ENCODE measurements around the gene SLC2A9.

The SLC2A9 gene

DNA sequence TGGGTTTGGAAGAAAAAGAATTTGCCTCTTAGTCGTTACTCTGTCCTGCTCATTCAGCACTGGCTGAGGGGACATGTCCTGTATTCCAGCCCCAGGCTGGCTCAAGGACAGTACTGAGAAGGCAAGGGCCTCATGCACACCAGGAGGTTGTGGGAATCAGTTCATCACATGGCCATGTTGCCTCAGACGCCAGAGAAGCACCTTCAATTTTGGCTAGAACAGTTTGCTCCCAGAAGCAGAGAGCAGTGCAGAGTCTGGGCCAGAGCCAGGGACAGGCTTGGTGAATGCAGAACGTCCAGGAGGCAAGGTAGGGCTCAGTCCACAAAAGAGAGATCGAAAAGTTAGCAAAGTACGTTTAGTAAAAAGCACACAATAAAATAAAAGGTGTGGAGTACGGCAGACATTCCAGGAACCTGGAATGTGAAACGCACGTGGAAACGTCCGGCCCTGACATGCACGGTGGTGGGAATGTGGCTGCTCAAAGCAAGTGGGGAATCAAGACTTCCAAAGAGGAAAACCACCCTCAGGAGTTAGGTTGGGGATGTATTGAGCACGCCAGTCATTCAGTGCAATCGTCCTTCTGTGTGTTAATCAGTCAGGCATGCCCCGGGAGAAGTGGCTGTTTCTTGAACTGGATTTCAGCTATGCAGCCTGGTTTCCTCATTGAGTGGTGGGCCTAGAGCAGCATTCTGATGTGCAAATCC is 1.2 kb upstream of the SLC2A9 start:
- no peak overlapping the region for H3K27ac ChIP-seq (ENCODE audit: low read depth, low read length)
- no peaks in the 10 kb centered on the region for H3K36me3 ChIP-seq (ENCODE audit: control insufficient read depth in 1 of 2, insufficient read depth in 2 of 2, low read length in 2 of 2)

DNA sequence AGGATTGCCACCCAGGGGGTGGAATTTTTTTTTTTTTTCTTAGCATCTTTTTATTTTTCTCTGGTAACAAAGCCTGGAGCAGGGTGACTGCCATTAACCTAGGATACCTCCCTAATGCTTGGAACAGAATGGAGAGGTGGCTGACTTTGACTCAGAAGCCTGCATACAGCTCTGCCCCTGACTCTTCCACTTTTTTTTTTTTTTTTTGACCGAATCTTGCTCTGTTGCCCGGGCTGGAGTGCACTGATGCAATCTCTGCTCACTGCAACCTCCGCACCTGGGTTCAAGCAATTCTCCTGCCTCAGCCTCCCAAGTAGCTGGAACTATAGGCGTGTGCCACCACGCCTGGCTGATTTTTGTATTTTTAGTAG is 341 bp upstream of the SLC2A9 start:
- H3K4me2 ChIP-seq (ENCODE audit: low read length), result no peak overlapping the region
- no peak overlapping the region for H2BK12ac ChIP-seq (ENCODE audit: low read length)
- no peaks in the 10 kb centered on the region for H3K27me3 ChIP-seq (ENCODE audit: insufficient read depth, low read length)
- H3K9me3 ChIP-seq (ENCODE audit: insufficient read depth, low read depth, low read length), result peaks cover 3% of the 10 kb centered on the region
- H2BK120ac ChIP-seq (ENCODE audit: insufficient read depth, low read length, poor library complexity), result no peak overlapping the region
- no peak overlapping the region for H3K27ac ChIP-seq (ENCODE audit: low read depth, low read length)
- H2AFZ ChIP-seq (ENCODE audit: insufficient read depth, low read length, poor library complexity), result no peak overlapping the region
- no peak overlapping the region for H4K8ac ChIP-seq (ENCODE audit: low read depth, low read length)
- H3K79me1 ChIP-seq (ENCODE audit: low read length), result peaks cover 8% of the 10 kb centered on the region
- H3K4me3 ChIP-seq (ENCODE audit: low read depth, low read length), result no peak overlapping the region
- peaks cover 3% of the 10 kb centered on the region for H3K79me2 ChIP-seq (ENCODE audit: control insufficient read depth, insufficient read depth, low read length, poor library complexity)
- no peak overlapping the region for H4K12ac ChIP-seq (ENCODE audit: low read depth, low read length)
- H3K4me1 ChIP-seq (ENCODE audit: control insufficient read depth in 1 of 2, insufficient read depth in 2 of 2, low read length in 2 of 2), result peaks cover 13 to 22% of the 10 kb centered on the region in 2 experiments
- no CpG with 5 or more reads among the region's 5 CpGs for WGBS (ENCODE audit: extremely low coverage, insufficient coverage, insufficient read length)
- H3K23ac ChIP-seq (ENCODE audit: low read length), result no peak overlapping the region
- H3K4ac ChIP-seq (ENCODE audit: low read depth, low read length), result no peak overlapping the region
- H3K36me3 ChIP-seq (ENCODE audit: control insufficient read depth in 1 of 2, insufficient read depth in 2 of 2, low read length in 2 of 2), result no peaks in the 10 kb centered on the region
- H3K14ac ChIP-seq (ENCODE audit: low read length), result no peak overlapping the region
- no peak overlapping the region for H4K91ac ChIP-seq (ENCODE audit: low read depth, low read length)
- peak in 1 of 2 donors; percentile 23 for DNase-seq
- no peak overlapping the region for H3K18ac ChIP-seq (ENCODE audit: low read length)
- no peak overlapping the region for H3K9ac ChIP-seq (ENCODE audit: low read length)
- H2AK5ac ChIP-seq (ENCODE audit: low read length), result no peak overlapping the region
- H2BK5ac ChIP-seq (ENCODE audit: low read depth, low read length, poor library complexity), result no peak overlapping the region

More for the DNA sequence above, 1.2 kb upstream of the SLC2A9 start:
- H3K4me1 ChIP-seq (ENCODE audit: control insufficient read depth in 1 of 2, insufficient read depth in 2 of 2, low read length in 2 of 2), result peaks cover 13 to 22% of the 10 kb centered on the region in 2 experiments
- H2BK120ac ChIP-seq (ENCODE audit: insufficient read depth, low read length, poor library complexity), result no peak overlapping the region
- no peak overlapping the region for H3K14ac ChIP-seq (ENCODE audit: low read length)
- H3K4me2 ChIP-seq (ENCODE audit: low read length), result no peak overlapping the region
- no peak overlapping the region for H4K8ac ChIP-seq (ENCODE audit: low read depth, low read length)
- H3K23ac ChIP-seq (ENCODE audit: low read length), result no peak overlapping the region
- peaks cover 3% of the 10 kb centered on the region for H3K9me3 ChIP-seq (ENCODE audit: insufficient read depth, low read depth, low read length)
- H3K79me1 ChIP-seq (ENCODE audit: low read length), result peaks cover 8% of the 10 kb centered on the region
- no peak overlapping the region for H2AFZ ChIP-seq (ENCODE audit: insufficient read depth, low read length, poor library complexity)
- H2AK5ac ChIP-seq (ENCODE audit: low read length), result no peak overlapping the region
- H3K4ac ChIP-seq (ENCODE audit: low read depth, low read length), result no peak overlapping the region
- no peak overlapping the region for H4K91ac ChIP-seq (ENCODE audit: low read depth, low read length)
- no peaks in the 10 kb centered on the region for H3K27me3 ChIP-seq (ENCODE audit: insufficient read depth, low read length)
- no peak overlapping the region for H4K12ac ChIP-seq (ENCODE audit: low read depth, low read length)
- H3K18ac ChIP-seq (ENCODE audit: low read length), result no peak overlapping the region
- H3K4me3 ChIP-seq (ENCODE audit: low read depth, low read length), result no peak overlapping the region
- WGBS (ENCODE audit: extremely low coverage, insufficient coverage, insufficient read length), result no CpG with 5 or more reads among the region's 14 CpGs
- peak; percentile 67 to 82 for DNase-seq
- no peak overlapping the region for H2BK5ac ChIP-seq (ENCODE audit: low read depth, low read length, poor library complexity)
- H3K79me2 ChIP-seq (ENCODE audit: control insufficient read depth, insufficient read depth, low read length, poor library complexity), result peaks cover 3% of the 10 kb centered on the region
- H3K9ac ChIP-seq (ENCODE audit: low read length), result no peak overlapping the region
- no peak overlapping the region for H2BK12ac ChIP-seq (ENCODE audit: low read length)

DNA sequence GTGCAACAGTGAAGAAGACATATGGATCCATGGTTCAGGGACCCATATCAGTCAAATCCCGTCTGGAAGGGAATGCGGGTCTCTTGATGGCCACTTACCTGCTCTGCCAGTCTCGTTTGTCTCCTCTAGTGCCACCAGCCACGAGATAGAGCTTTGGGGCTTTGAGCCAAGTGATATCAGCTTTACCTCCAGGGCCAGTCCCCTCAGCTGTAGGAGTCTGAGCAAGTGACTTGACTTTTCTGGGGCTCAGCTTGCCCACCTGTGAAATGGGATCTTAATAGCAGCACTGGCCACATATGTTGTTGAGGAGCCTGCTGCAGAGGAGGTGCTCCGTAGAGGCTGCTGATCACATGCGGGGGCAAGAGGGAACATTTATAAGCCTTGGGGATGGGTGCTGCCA is 1.2 kb downstream of the SLC2A9 start:
- H3K27me3 ChIP-seq (ENCODE audit: insufficient read depth, low read length), result no peaks in the 10 kb centered on the region
- H4K91ac ChIP-seq (ENCODE audit: low read depth, low read length), result no peak overlapping the region
- no peak overlapping the region for H2BK120ac ChIP-seq (ENCODE audit: insufficient read depth, low read length, poor library complexity)
- H2BK12ac ChIP-seq (ENCODE audit: low read length), result no peak overlapping the region
- no peak overlapping the region for H3K9ac ChIP-seq (ENCODE audit: low read length)
- no peak overlapping the region for H3K27ac ChIP-seq (ENCODE audit: low read depth, low read length)
- H3K79me1 ChIP-seq (ENCODE audit: low read length), result peaks cover 8% of the 10 kb centered on the region
- no peak overlapping the region for H2AK5ac ChIP-seq (ENCODE audit: low read length)
- H3K4ac ChIP-seq (ENCODE audit: low read depth, low read length), result no peak overlapping the region
- no peak overlapping the region for H4K12ac ChIP-seq (ENCODE audit: low read depth, low read length)
- H3K14ac ChIP-seq (ENCODE audit: low read length), result no peak overlapping the region
- WGBS (ENCODE audit: extremely low coverage, insufficient coverage, insufficient read length), result no CpG with 5 or more reads among the region's 6 CpGs
- H3K23ac ChIP-seq (ENCODE audit: low read length), result no peak overlapping the region
- no peak overlapping the region for H3K18ac ChIP-seq (ENCODE audit: low read length)
- H4K8ac ChIP-seq (ENCODE audit: low read depth, low read length), result no peak overlapping the region
- no peak overlapping the region for H3K4me3 ChIP-seq (ENCODE audit: low read depth, low read length)
- H3K79me2 ChIP-seq (ENCODE audit: control insufficient read depth, insufficient read depth, low read length, poor library complexity), result peaks cover 3% of the 10 kb centered on the region
- H3K4me2 ChIP-seq (ENCODE audit: low read length), result no peak overlapping the region
- peaks cover 13 to 22% of the 10 kb centered on the region in 2 experiments for H3K4me1 ChIP-seq (ENCODE audit: control insufficient read depth in 1 of 2, insufficient read depth in 2 of 2, low read length in 2 of 2)
- no peaks in the 10 kb centered on the region for H3K36me3 ChIP-seq (ENCODE audit: control insufficient read depth in 1 of 2, insufficient read depth in 2 of 2, low read length in 2 of 2)
- peaks cover 3% of the 10 kb centered on the region for H3K9me3 ChIP-seq (ENCODE audit: insufficient read depth, low read depth, low read length)
- H2AFZ ChIP-seq (ENCODE audit: insufficient read depth, low read length, poor library complexity), result no peak overlapping the region
- DNase-seq, result no peak
- no peak overlapping the region for H2BK5ac ChIP-seq (ENCODE audit: low read depth, low read length, poor library complexity)

DNA sequence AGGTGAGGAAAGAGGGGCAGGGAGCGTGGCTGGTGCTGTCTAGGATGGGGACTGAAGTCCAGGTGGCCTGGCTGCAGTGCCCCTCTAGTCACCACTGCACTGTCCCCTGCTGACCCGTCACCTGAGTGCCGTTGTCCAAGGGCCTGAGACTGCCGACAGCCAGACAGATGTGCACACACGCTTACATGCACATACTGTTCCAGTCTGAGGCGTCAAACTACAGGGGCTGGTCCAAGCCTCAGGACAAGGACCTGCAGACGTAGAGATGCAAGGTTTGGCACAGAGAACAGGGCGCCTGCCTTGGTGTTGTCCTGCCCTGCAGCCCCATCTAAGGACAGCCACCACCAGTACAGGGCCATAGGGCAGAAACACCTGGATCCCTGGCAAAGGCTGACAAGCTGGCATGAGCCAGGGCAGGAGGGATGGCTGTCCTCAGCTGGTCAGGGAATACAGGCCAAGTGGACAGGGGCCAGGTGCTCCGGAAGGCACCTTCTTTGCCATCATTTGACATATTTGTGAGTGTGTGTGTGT is 1.7 kb downstream of the SLC2A9 start:
- DNase-seq, result peak in 1 of 2 donors; percentile 22
- H3K4me1 ChIP-seq (ENCODE audit: control insufficient read depth in 1 of 2, insufficient read depth in 2 of 2, low read length in 2 of 2), result peaks cover 13 to 22% of the 10 kb centered on the region in 2 experiments
- H3K27me3 ChIP-seq (ENCODE audit: insufficient read depth, low read length), result no peaks in the 10 kb centered on the region
- H4K12ac ChIP-seq (ENCODE audit: low read depth, low read length), result peak overlapping the region; percentile 71
- WGBS (ENCODE audit: extremely low coverage, insufficient coverage, insufficient read length), result no CpG with 5 or more reads among the region's 9 CpGs
- peaks cover 8% of the 10 kb centered on the region for H3K79me1 ChIP-seq (ENCODE audit: low read length)
- H3K36me3 ChIP-seq (ENCODE audit: control insufficient read depth in 1 of 2, insufficient read depth in 2 of 2, low read length in 2 of 2), result no peaks in the 10 kb centered on the region
- peaks cover 3% of the 10 kb centered on the region for H3K9me3 ChIP-seq (ENCODE audit: insufficient read depth, low read depth, low read length)
- H4K8ac ChIP-seq (ENCODE audit: low read depth, low read length), result peak overlapping the region; percentile 98
- H3K18ac ChIP-seq (ENCODE audit: low read length), result peak overlapping the region; percentile 50
- H2BK12ac ChIP-seq (ENCODE audit: low read length), result no peak overlapping the region
- peak overlapping the region; percentile 71 for H3K4me3 ChIP-seq (ENCODE audit: low read depth, low read length)
- H3K23ac ChIP-seq (ENCODE audit: low read length), result no peak overlapping the region
- H2BK5ac ChIP-seq (ENCODE audit: low read depth, low read length, poor library complexity), result no peak overlapping the region
- peaks cover 3% of the 10 kb centered on the region for H3K79me2 ChIP-seq (ENCODE audit: control insufficient read depth, insufficient read depth, low read length, poor library complexity)
- H2AK5ac ChIP-seq (ENCODE audit: low read length), result peak overlapping the region; percentile 8
- H3K4me2 ChIP-seq (ENCODE audit: low read length), result peak overlapping the region; percentile 54
- H2BK120ac ChIP-seq (ENCODE audit: insufficient read depth, low read length, poor library complexity), result peak overlapping the region; percentile 59
- no peak overlapping the region for H3K4ac ChIP-seq (ENCODE audit: low read depth, low read length)
- H2AFZ ChIP-seq (ENCODE audit: insufficient read depth, low read length, poor library complexity), result peak overlapping the region; percentile 83
- no peak overlapping the region for H3K27ac ChIP-seq (ENCODE audit: low read depth, low read length)
- H4K91ac ChIP-seq (ENCODE audit: low read depth, low read length), result peak overlapping the region; percentile 73
- no peak overlapping the region for H3K9ac ChIP-seq (ENCODE audit: low read length)
- peak overlapping the region; percentile 0 for H3K14ac ChIP-seq (ENCODE audit: low read length)
